Raji (cell line): ENCODE results near the gene ARL17B.
A peak's percentile ranks its signal among the peaks of the same experiment; 100 is the strongest.
"Not testable (repeated sequence)": the region's sequence is repeated elsewhere in the genome, so short reads cannot be mapped to it uniquely, and the experiment has no call there.

Source experiments
- POLR2A ChIP-seq: IDR thresholded peaks from 2 replicates; pipeline ENCODE4 v1.6.1; 2011; ENCODE audit warnings: low read depth, low read length, control low read depth; ENCODE audit not compliant: insufficient read depth

ARL17B gene

GRCh38 chr17:46361755-46362154 is at the start of gene ARL17B:
ARL17B (minus strand) TSS chr17:46361766; CDS start chr17:46358397, 3,369 bp downstream.
- not testable (repeated sequence) for TF ChIP-seq POLR2A

DNA sequence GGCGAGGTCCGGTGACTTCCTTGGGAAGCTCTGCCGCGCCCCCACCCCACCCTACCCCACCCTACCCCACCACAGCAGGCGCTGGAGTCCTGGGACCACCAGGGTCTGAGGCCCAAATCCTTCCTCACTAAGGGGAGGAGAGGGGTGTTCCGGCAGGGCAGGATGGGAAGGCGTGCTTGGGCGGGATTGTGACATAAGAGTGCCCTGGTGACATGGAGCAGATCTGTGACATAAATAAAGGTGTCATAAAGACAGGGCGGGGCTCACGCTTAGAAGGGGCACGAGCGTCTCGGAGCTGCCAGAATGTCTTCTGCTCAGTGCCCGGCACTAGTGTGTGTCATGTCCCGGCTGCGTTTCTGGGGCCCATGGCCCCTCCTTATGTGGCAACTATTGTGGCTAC is 66.7 kb downstream of the ARL17B start, which contains the start of gene LRRC37A:
Gene LRRC37A (plus strand): TSS at position 301 of the 400 bp plus-strand sequence. CDS start 3 bp downstream, at position 304.
- not testable (repeated sequence) for TF ChIP-seq POLR2A

DNA sequence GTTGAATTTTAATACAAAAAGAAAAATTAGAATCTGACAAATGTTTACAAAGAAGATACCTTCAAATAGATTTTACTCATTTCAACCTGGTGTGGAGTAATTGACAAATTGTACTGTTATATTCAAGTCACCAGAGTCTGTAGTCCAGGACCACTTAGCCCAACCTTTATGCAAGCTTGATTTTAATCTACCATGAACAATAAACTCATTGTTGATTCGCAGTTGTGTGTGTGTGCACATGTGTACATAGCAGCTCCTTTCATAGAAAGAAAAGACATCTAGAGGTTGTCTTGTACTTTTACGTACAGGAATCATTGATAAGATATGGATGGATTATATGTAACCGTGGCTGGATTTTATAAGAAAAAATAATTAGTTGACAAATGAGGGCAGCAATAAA is 87.3 kb downstream of the ARL17B start:
- TF ChIP-seq POLR2A, result no peak

DNA sequence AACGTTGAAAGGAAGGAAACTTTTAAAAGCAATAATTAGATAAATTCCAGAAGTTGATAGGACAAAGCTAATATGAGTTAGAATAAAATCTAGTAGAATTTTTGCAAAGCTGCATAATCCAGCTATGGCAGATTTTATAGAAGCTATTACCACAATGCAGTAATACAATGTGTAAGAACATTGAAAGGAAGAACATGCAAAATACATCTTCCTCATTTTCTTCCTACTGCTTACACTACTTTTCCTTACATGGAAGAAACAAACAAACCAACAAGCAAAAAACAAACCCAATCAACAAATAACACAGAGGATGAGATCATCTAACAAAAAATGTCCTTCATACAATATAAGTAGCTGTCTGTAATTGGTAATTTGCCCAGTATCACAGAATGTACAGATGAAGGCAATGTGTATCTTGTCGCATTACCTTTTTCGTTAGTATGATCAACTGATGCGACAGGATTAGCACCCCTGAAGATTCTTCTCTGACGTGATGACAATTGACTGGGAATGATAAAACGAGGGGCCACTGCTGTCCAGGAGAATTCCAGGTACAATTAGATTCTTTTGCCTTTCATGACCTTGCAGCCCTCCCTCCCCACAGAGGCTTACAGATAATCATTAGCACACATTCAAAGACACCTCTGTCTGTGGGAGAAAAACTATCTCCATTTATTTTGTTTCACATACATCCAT is 87.9 kb downstream of the ARL17B start:
- no peak for TF ChIP-seq POLR2A

DNA sequence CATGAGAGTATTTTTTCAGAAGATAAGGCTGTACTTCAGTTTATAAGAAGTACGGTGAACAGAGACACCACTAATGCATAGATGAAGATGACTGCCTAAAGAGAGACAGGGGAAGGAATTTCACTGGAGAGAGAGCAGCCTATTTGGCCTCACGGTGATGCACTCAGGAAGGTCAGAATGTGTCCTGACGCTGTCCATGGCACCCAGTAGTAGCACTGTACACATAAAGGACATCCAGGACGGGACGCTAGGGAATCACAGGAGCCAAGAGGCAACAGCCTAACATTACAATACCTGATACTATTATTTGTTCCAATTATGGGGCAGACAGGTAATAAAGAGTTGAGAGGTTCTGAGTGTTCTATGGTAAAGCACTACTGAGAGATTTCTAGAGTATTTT is 91.5 kb downstream of the ARL17B start:
- no peak for TF ChIP-seq POLR2A

DNA sequence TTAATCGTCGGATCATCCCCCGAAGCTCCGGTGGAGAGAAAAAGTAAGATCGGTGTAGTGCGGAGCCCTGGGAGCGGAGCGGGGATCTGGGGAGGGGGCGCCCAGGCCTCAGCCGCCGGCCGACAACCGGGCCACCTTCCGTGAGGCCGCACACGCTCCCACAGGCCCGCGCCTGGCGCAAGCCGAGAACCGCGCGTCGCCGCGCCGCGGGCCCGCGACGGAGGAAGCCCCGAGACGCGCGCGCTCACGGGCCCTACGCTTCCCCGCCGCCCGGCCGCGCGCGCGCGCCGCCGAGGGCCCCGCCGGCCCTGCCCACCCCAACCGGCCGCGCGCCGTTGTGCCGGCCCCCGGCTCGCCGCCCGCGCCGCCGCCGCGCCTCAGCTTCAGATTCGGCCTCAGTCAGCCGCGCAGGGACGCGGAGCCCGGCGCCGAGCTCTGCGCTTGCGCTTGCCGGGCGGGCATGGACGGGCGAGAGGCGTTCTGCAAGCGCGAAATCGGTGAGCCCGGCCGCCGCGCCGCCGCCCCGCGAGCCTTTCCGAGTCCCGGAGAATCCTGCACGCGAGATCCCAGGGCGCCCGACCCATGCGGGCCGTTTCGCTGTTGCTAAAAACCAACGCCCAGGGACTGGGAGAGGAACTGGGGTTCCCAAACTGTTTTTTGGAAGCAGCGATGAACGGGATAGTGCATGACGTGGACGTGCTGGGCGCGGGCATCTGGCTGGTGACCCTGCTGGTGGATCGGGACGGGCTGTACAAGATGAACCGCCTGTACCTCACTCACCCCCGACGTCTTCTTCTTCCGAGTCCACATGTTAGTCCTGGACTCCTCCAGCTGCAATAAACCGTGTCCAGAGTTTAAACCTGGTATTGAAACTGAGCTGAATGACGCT is 94.7 kb downstream of the ARL17B start:
- TF ChIP-seq POLR2A, result peak; percentile 70

- TF ChIP-seq POLR2A, result no peak
These were observed 96.9 kb downstream of the ARL17B start for GRCh38 chr17:46264456-46265198.

DNA sequence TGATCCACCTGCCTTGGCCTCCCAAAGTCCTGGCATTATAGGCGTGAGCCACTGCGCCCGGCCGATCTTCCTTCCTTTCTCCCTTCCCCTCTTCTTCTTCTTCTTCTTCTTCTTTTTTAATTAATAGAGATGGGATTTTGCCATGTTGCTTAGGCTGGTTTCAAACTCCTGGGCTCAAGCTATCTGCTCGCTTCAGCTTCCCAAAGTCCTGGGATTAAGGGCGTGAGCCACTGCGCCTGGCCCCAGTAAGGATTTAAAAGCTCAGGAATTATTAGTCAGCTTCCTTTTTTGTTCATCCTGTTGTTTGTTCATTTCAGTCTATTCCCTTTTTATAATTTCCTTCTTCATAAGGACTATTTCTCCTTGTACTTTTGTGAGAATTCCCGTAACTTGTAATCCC is 99.3 kb downstream of the ARL17B start:
- no peak for TF ChIP-seq POLR2A

GRCh38 chr17:46225274-46225794 is 136.2 kb downstream of the ARL17B start:
- peak; percentile 50 for TF ChIP-seq POLR2A
